GM10847 (cell line): ENCODE results near the gene GSTO1.

ENCODE experiments used
- POLR2A ChIP-seq: IDR thresholded peaks from 2 replicates; pipeline ENCODE4 v1.6.1; 2011; ENCODE audit not compliant: insufficient read length; ENCODE audit errors: extremely low read depth

GSTO1 gene

GRCh38 chr10:104293011-104293410, 38.3 kb downstream of the GSTO1 start:
- no peak for TF ChIP-seq POLR2A

GRCh38 chr10:104293781-104294321, 39.2 kb downstream of the GSTO1 start:
- TF ChIP-seq POLR2A = no peak

GRCh38 chr10:104296687-104297436, 42.2 kb downstream of the GSTO1 start:
- TF ChIP-seq POLR2A = no peak

GRCh38 chr10:104297697-104298660, 43.3 kb downstream of the GSTO1 start:
- TF ChIP-seq POLR2A = no peak

- TF ChIP-seq POLR2A = no peak
Measured at GRCh38 chr10:104299031-104299904, 44.6 kb downstream of the GSTO1 start.

- TF ChIP-seq POLR2A = no peak
Measured at GRCh38 chr10:104300002-104300735, 45.5 kb downstream of the GSTO1 start.

GRCh38 chr10:104300736-104301292, 46.1 kb downstream of the GSTO1 start:
- no peak for TF ChIP-seq POLR2A

GRCh38 chr10:104301907-104302690, 47.4 kb downstream of the GSTO1 start:
- TF ChIP-seq POLR2A = no peak

GRCh38 chr10:104303594-104304355, 49.1 kb downstream of the GSTO1 start:
- TF ChIP-seq POLR2A = no peak

- TF ChIP-seq POLR2A = no peak
Measured at GRCh38 chr10:104304356-104304745, 49.7 kb downstream of the GSTO1 start.

- TF ChIP-seq POLR2A = no peak
Measured at GRCh38 chr10:104304927-104305326, 50.2 kb downstream of the GSTO1 start.

GRCh38 chr10:104306897-104307296, 52.2 kb downstream of the GSTO1 start:
- TF ChIP-seq POLR2A = no peak
